GM18870 (cell line): Measurements from ENCODE around the gene OPRL1.

Experiments used
- ATAC-seq: cut with Tn5 transposase; IDR thresholded peaks from one replicate; pipeline ENCODE4 v1.9.1; 2021; ENCODE audit warnings: moderate library complexity; ENCODE audit not compliant: unreplicated experiment

The OPRL1 gene

GRCh38 chr20:64080013-64080812 lies at the start of gene OPRL1:
Gene OPRL1 (plus strand): TSS chr20:64080082. CDS start chr20:64092721, 12,639 bp downstream.
- ATAC-seq = no peak

DNA sequence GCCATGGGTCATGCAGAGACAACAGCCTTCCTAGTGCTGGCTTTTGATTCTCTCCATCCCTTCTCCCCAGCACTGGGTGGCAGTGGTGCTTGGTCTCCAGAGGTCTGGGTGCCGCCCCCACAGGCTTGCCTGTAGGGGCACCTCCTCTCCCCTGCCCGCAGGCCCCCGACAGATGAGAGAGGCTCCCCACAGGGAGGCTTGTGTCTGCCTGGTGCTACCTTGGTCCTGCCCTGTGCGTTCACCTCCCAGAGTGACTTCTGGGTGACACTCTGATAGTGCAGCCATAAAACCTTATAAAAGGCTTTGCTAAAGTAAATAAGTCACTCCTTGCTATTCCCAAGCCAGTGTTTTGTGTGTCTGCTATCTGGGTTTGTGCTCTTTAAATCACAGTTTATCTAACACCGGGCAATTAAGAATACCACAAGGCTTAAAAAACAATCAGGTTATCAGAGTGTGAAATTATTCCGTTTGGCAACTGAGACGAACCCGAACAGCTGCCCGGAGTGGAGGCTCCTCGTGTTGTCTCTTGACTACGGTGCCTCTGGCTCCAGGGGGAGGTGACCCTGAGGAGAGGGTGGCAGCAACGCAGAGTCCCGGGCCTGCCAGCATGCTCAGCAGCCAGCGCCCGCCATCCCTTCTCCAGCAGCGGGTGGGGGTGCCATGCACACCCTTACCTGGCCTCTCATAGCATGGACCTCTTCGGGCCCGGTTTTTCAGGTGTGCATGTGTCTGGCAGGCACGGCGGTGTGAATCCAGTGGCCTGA lies 49.3 kb upstream of the OPRL1 start:
- ATAC-seq = no peak

DNA sequence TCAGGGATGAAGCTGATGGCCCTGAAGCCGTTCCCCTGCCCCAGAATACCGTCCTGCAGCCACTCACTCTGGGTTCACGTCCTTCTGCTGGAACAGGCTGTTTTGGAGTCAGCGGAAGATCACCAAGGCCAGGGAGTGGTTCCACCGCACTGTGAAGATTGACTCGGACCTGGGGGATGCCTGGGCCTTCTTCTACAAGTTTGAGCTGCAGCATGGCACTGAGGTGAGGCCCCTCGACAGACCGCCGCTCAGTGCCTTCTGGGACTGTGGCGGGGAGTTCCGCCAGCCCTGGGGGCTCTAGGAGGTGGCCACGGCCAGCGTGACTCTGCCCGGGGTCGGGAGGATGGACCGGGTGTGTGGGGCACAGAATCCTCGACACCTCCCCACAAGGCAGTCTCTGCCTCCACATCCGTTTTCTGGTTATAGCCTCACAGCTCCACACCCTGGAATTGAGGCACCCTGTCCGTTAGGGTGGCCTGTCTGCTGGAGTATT lies 48.0 kb upstream of the OPRL1 start:
- no peak for ATAC-seq

GRCh38 chr20:64032706-64033624 lies 46.9 kb upstream of the OPRL1 start:
- ATAC-seq = no peak

- no peak for ATAC-seq
These were observed 45.8 kb upstream of the OPRL1 start for GRCh38 chr20:64033981-64034493.

GRCh38 chr20:64035066-64035932 lies 44.6 kb upstream of the OPRL1 start:
- ATAC-seq = no peak

DNA sequence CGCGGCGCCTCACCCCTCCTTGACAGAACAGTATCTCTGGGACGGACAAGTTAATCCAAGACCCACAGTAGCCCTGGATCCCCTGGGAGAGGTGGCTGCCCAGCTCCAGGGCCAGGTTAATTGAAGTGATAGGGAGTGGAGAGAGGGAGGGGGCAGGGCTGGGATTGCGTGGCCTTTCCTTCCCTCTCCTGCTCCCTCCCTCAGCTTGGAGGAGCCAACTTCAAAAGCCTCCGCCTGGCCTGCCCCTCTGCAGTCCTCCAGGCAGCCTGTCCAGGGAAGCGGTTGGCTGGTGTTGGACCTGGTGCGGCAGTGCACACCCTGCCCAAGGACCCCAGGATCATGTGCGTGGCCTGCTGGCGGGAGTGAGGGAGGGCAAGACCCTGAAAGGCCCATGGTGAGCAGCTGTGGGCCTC lies 43.9 kb upstream of the OPRL1 start, which contains the start of gene C20orf204:
Gene C20orf204 (plus strand): TSS at position 250 of the 413 bp plus-strand sequence. CDS start 142 bp downstream, at position 392.
- no peak for ATAC-seq

- ATAC-seq = no peak
These were observed 43.3 kb upstream of the OPRL1 start for GRCh38 chr20:64036346-64037198.

- no peak for ATAC-seq
These were observed 42.7 kb upstream of the OPRL1 start for GRCh38 chr20:64037199-64037497.

DNA sequence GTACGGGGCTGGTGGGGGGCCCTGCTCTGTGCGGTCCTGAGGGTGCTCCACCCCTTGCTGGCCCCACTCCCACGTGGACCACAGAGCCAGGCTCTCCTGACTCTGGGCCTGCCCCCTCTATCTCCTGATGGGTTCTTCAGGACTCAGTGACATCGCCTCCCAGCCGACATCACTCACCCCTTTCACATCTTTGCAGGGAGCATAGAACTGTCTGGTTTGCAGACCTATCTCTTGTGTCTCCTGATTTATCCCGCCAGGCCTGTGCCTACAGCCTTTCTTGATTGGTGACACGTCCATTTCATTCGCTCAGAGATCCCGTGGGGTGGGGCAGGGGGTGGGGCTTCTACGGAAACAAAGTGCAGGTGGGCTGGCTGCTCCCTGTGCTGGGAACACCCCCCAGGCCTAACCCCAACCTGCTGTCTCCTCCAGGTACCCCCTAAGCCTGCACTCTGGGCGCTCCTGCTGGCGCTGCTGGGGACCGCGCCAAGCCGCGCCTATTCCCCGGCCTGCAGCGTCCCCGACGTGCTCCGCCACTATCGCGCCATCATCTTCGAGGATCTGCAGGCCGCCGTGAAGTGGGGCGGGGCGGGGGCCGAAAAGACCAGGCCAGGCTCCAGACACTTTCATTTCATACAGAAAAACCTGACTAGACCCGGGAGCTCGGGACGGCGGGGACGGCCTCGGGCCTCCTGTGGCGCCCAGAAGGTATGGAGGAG lies 42.2 kb upstream of the OPRL1 start:
- no peak for ATAC-seq

DNA sequence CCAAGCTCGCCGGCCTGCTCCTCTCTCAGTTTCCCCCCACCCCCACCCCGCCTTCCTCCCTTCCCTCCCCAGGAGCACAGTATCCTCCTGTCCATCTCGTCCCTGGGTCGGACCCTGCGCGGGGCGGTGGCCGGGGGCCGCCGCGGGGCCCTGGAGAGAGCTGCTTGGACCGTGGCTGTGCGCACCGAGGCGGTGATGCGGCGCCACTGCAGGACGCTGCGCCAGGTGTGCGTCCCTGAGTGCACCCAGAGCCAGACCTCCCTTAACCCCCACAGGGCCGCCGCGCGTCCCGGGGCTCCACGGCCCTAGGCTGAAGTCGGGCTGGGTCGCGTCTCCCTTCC lies 41.7 kb upstream of the OPRL1 start:
- ATAC-seq = no peak

DNA sequence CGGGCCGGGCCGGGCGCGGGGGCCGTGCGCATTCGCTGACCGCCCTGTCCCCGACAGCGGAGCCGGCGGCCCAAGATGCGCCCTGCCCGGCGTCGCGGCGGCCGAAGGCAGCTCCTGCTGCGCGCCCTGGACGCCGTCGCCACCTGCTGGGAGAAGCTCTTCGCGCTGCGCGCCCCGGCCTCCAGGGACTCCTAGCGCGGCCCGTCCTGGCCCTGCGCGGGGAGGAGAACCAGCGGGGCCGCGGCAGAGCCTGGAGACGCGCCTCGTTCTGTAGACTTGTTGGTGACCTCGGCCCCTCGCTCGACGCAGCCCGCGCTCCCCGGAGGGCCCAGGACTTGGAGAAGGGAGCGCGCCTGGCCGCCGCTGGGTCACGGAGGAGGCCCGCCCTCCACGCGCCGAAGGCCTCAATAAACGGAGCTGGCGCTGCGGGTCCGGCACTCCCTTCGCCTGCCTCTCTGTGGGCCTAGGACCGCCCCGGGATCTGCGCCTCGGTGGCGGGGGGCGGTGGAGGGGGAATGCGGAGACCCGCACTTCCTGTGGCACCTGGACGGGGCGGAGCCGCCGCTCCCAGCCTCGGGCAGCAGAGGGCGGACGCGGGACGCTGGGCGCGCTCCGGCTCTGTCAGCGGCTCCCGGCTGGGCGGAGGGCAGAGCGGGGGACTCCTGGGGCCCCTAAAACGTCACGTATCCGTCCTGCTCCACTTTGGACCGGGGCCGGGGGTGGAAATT lies 41.2 kb upstream of the OPRL1 start:
- no peak for ATAC-seq

- no peak for ATAC-seq
These were observed 40.4 kb upstream of the OPRL1 start for GRCh38 chr20:64039293-64040160.

DNA sequence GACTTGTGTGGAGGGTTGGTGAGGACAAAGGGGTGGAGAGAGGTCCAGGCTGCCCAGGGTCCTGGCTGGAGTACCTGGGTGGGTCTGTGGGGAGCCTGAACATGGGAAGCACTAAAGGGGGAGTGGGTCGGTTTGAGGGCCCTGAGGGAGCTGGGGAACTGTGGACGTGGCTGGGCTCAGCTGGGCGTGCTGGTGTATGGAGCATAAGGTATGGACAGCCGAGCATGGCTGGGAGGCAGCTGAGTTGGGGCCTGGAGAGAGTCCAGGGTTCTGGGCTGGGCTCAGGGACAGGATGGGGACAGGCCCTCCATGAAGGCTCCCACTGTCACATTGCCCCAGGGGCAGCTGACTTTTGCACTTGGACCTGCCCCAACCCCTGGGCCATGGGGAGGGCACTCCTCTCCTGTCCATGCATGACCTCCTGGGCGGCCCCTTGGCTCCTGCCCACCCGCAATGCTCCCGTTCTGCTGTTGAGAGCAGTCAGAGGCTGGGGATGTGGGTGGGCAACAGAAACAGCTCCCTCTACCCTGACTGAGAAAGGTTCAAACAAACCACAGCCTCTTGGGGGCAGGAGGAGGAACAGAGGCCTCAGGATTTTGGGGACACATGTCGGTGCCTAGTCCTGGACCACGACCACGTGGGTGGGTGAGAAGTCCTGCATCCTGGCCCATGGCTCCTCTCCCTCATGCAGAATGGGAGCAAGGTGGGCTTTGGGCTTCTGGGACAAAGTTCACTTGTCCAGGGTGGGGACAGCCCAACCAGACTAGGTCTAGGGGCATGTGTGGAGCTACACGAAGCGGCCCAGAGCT lies 39.4 kb upstream of the OPRL1 start:
- no peak for ATAC-seq

- no peak for ATAC-seq
These were observed 38.7 kb upstream of the OPRL1 start for GRCh38 chr20:64041040-64041780.

- no peak for ATAC-seq
These were observed 38.2 kb upstream of the OPRL1 start for GRCh38 chr20:64041781-64042053.
